Spleen (tissue), 7 donors: Measurements from ENCODE around the gene ZNF598.

Experiments
- CTCF ChIP-seq, 11 experiments: fragments of 200-600 bp in 7 of 11; fragments of 450-650 bp in 4 of 11; sonication (generic) in 4 of 11; IDR thresholded peaks in 8 of 11; conservative IDR thresholded peaks in 3 of 11; 1 replicate in 7 of 11; 2 replicates in 4 of 11; pipeline versions ENCODE4 v1.4.0 to v1.8.0; 2016 to 2021; ENCODE audit warnings: antibody characterized with exemption in 11 of 11, inconsistent platforms in 4 of 11, mild to moderate bottlenecking in 1 of 11
- POLR2A ChIP-seq, 3 donors: fragments of 450-650 bp; IDR thresholded peaks; one replicate each; pipeline ENCODE4 v1.5.1; 2017; ENCODE audit warnings: antibody characterized with exemption in 3 of 3, mild to moderate bottlenecking in 1 of 3
- POLR2AphosphoS5 ChIP-seq, 3 donors: sonication (generic); formaldehyde crosslinking; IDR thresholded peaks; one replicate each; pipeline ENCODE4 v1.5.1; 2017; ENCODE audit warnings: antibody characterized with exemption in 3 of 3
- donor health status: DM: no; HTN: no; CAD: no; lungs with moderate emphysema.
- donor health status: DM: no; HTN: no; CAD: no.
- donor health status: DM: no; HTN: no; CAD: no.

DNA sequence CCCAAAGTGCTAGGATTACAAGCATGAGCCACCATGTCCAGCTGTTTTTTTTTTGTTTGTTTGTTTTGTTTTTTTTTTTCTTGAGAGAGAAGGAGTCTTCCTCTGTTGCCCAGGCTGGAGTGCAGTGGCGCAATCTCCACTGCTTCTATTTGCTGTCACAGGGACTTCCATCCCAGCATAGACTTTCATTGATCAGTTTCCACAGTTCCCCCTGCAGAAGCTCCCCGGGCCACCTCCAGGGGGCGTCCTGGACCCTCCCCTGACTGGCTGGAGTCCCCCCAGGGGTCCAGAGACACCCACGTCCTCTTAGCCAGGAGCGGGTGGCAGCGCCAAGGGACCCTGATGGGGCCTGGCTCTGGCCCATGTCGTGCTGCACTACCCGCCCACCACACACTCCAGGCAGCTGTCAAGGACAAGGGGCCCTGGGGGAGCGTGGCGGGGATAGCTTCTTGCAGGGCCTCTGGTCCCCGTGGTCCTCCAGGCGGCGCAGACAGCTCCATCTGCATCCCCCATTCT, 6.8 kb upstream of the ZNF598 start:
- no peak for TF ChIP-seq POLR2A (IDR thresholded peaks at IDR 0.05)
- TF ChIP-seq CTCF (IDR thresholded peaks at IDR 0.05 in 8 of 11, conservative IDR thresholded peaks at IDR 0.05 in 3 of 11), result peak in 6 of 11 experiments; percentile 15 to 54 (median 39)
- TF ChIP-seq POLR2AphosphoS5 (IDR thresholded peaks at IDR 0.05), result no peak
